ENCODE measurements around the gene STUM.

Gene STUM

GRCh38 chr1:226578946-226579578 is 30.5 kb downstream of the STUM start:
- Histone ChIP-seq H2BK5ac (ENCODE audit: low read depth, low read length, poor library complexity) (no peak overlapping the region), H4K8ac (ENCODE audit: low read depth, low read length) (no peak overlapping the region), H3K27me3 (ENCODE audit: insufficient read depth, low read length) (no peaks in the 10 kb centered on the region), H3K4ac (ENCODE audit: low read depth, low read length) (no peak overlapping the region), H3K4me2 (ENCODE audit: low read length) (no peak overlapping the region), H2BK12ac (ENCODE audit: low read length) (no peak overlapping the region), H3K79me2 (ENCODE audit: control insufficient read depth, insufficient read depth, low read length, poor library complexity) (no peaks in the 10 kb centered on the region), H3K18ac (ENCODE audit: low read length) (no peak overlapping the region), H3K4me3 (ENCODE audit: low read depth, low read length) (no peak overlapping the region), H3K14ac (ENCODE audit: low read length) (no peak overlapping the region), H2AK5ac (ENCODE audit: low read length) (no peak overlapping the region), H3K79me1 (ENCODE audit: low read length) (no peaks in the 10 kb centered on the region), H3K4me1 (ENCODE audit: control insufficient read depth in 1 of 2, insufficient read depth in 2 of 2, low read length in 2 of 2) (peaks cover 2 to 3% of the 10 kb centered on the region in 2 experiments), H4K91ac (ENCODE audit: low read depth, low read length) (no peak overlapping the region), H4K12ac (ENCODE audit: low read depth, low read length) (no peak overlapping the region), H3K9me3 (ENCODE audit: insufficient read depth, low read depth, low read length) (no peaks in the 10 kb centered on the region), H3K27ac (ENCODE audit: low read depth, low read length) (no peak overlapping the region), H3K23ac (ENCODE audit: low read length) (no peak overlapping the region), H2AFZ (ENCODE audit: insufficient read depth, low read length, poor library complexity) (no peak overlapping the region), H3K36me3 (ENCODE audit: control insufficient read depth in 1 of 2, insufficient read depth in 2 of 2, low read length in 2 of 2) (no peaks in the 10 kb centered on the region), H3K9ac (ENCODE audit: low read length) (no peak overlapping the region), H2BK120ac (ENCODE audit: insufficient read depth, low read length, poor library complexity) (no peak overlapping the region)
- no CpG with 5 or more reads among the region's 11 CpGs for WGBS (ENCODE audit: extremely low coverage, insufficient coverage, insufficient read length)
- no peak for DNase-seq

GRCh38 chr1:226579781-226580323 is 31.3 kb downstream of the STUM start:
- no peaks in the 10 kb centered on the region for H3K79me1 ChIP-seq (ENCODE audit: low read length)
- no peaks in the 10 kb centered on the region for H3K9me3 ChIP-seq (ENCODE audit: insufficient read depth, low read depth, low read length)
- no peak overlapping the region for H4K91ac ChIP-seq (ENCODE audit: low read depth, low read length)
- H4K12ac ChIP-seq (ENCODE audit: low read depth, low read length) = no peak overlapping the region
- no peak overlapping the region for H3K23ac ChIP-seq (ENCODE audit: low read length)
- no peak for DNase-seq
- H2BK12ac ChIP-seq (ENCODE audit: low read length) = no peak overlapping the region
- H3K27ac ChIP-seq (ENCODE audit: low read depth, low read length) = no peak overlapping the region
- H3K4me2 ChIP-seq (ENCODE audit: low read length) = no peak overlapping the region
- H3K4me1 ChIP-seq (ENCODE audit: control insufficient read depth in 1 of 2, insufficient read depth in 2 of 2, low read length in 2 of 2) = peaks cover 0 to 3% of the 10 kb centered on the region in 2 experiments
- H3K4ac ChIP-seq (ENCODE audit: low read depth, low read length) = no peak overlapping the region
- H3K4me3 ChIP-seq (ENCODE audit: low read depth, low read length) = no peak overlapping the region
- no peak overlapping the region for H4K8ac ChIP-seq (ENCODE audit: low read depth, low read length)
- no peak overlapping the region for H3K18ac ChIP-seq (ENCODE audit: low read length)
- no peak overlapping the region for H2BK120ac ChIP-seq (ENCODE audit: insufficient read depth, low read length, poor library complexity)
- no peak overlapping the region for H3K9ac ChIP-seq (ENCODE audit: low read length)
- no peak overlapping the region for H2AFZ ChIP-seq (ENCODE audit: insufficient read depth, low read length, poor library complexity)
- H3K36me3 ChIP-seq (ENCODE audit: control insufficient read depth in 1 of 2, insufficient read depth in 2 of 2, low read length in 2 of 2) = no peaks in the 10 kb centered on the region
- no peaks in the 10 kb centered on the region for H3K79me2 ChIP-seq (ENCODE audit: control insufficient read depth, insufficient read depth, low read length, poor library complexity)
- no peaks in the 10 kb centered on the region for H3K27me3 ChIP-seq (ENCODE audit: insufficient read depth, low read length)
- no peak overlapping the region for H3K14ac ChIP-seq (ENCODE audit: low read length)
- H2BK5ac ChIP-seq (ENCODE audit: low read depth, low read length, poor library complexity) = no peak overlapping the region
- no peak overlapping the region for H2AK5ac ChIP-seq (ENCODE audit: low read length)
- WGBS (ENCODE audit: extremely low coverage, insufficient coverage, insufficient read length) = no CpG with 5 or more reads among the region's 6 CpGs

- no peak overlapping the region for H2BK5ac ChIP-seq (ENCODE audit: low read depth, low read length, poor library complexity)
- no peak overlapping the region for H2BK12ac ChIP-seq (ENCODE audit: low read length)
- no peak for DNase-seq
- no peaks in the 10 kb centered on the region for H3K4me1 ChIP-seq (ENCODE audit: control insufficient read depth in 1 of 2, insufficient read depth in 2 of 2, low read length in 2 of 2)
- H2BK120ac ChIP-seq (ENCODE audit: insufficient read depth, low read length, poor library complexity) = no peak overlapping the region
- H3K79me1 ChIP-seq (ENCODE audit: low read length) = no peaks in the 10 kb centered on the region
- no peak overlapping the region for H4K12ac ChIP-seq (ENCODE audit: low read depth, low read length)
- no peak overlapping the region for H3K9ac ChIP-seq (ENCODE audit: low read length)
- H2AFZ ChIP-seq (ENCODE audit: insufficient read depth, low read length, poor library complexity) = no peak overlapping the region
- no peaks in the 10 kb centered on the region for H3K36me3 ChIP-seq (ENCODE audit: control insufficient read depth in 1 of 2, insufficient read depth in 2 of 2, low read length in 2 of 2)
- H3K27ac ChIP-seq (ENCODE audit: low read depth, low read length) = no peak overlapping the region
- H4K8ac ChIP-seq (ENCODE audit: low read depth, low read length) = no peak overlapping the region
- H3K79me2 ChIP-seq (ENCODE audit: control insufficient read depth, insufficient read depth, low read length, poor library complexity) = no peaks in the 10 kb centered on the region
- no peak overlapping the region for H2AK5ac ChIP-seq (ENCODE audit: low read length)
- H3K4ac ChIP-seq (ENCODE audit: low read depth, low read length) = no peak overlapping the region
- H3K14ac ChIP-seq (ENCODE audit: low read length) = no peak overlapping the region
- no peaks in the 10 kb centered on the region for H3K9me3 ChIP-seq (ENCODE audit: insufficient read depth, low read depth, low read length)
- H3K4me3 ChIP-seq (ENCODE audit: low read depth, low read length) = no peak overlapping the region
- no peak overlapping the region for H3K4me2 ChIP-seq (ENCODE audit: low read length)
- no CpG with 5 or more reads among the region's 6 CpGs for WGBS (ENCODE audit: extremely low coverage, insufficient coverage, insufficient read length)
- no peak overlapping the region for H4K91ac ChIP-seq (ENCODE audit: low read depth, low read length)
- H3K27me3 ChIP-seq (ENCODE audit: insufficient read depth, low read length) = no peaks in the 10 kb centered on the region
- no peak overlapping the region for H3K23ac ChIP-seq (ENCODE audit: low read length)
- no peak overlapping the region for H3K18ac ChIP-seq (ENCODE audit: low read length)
Measured at GRCh38 chr1:226580625-226581270, 32.2 kb downstream of the STUM start.

GRCh38 chr1:226581650-226582330 is 33.2 kb downstream of the STUM start:
- peak overlapping the region; percentile 9 for H3K4me3 ChIP-seq (ENCODE audit: low read depth, low read length)
- no peak overlapping the region for H2BK12ac ChIP-seq (ENCODE audit: low read length)
- H2AFZ ChIP-seq (ENCODE audit: insufficient read depth, low read length, poor library complexity) = no peak overlapping the region
- WGBS (ENCODE audit: extremely low coverage, insufficient coverage, insufficient read length) = no CpG with 5 or more reads among the region's 8 CpGs
- H3K14ac ChIP-seq (ENCODE audit: low read length) = no peak overlapping the region
- no peak for DNase-seq
- no peak overlapping the region for H2AK5ac ChIP-seq (ENCODE audit: low read length)
- no peaks in the 10 kb centered on the region for H3K27me3 ChIP-seq (ENCODE audit: insufficient read depth, low read length)
- H3K9ac ChIP-seq (ENCODE audit: low read length) = no peak overlapping the region
- H2BK120ac ChIP-seq (ENCODE audit: insufficient read depth, low read length, poor library complexity) = no peak overlapping the region
- H2BK5ac ChIP-seq (ENCODE audit: low read depth, low read length, poor library complexity) = no peak overlapping the region
- no peak overlapping the region for H3K4me2 ChIP-seq (ENCODE audit: low read length)
- H4K91ac ChIP-seq (ENCODE audit: low read depth, low read length) = no peak overlapping the region
- no peaks in the 10 kb centered on the region for H3K9me3 ChIP-seq (ENCODE audit: insufficient read depth, low read depth, low read length)
- H3K4ac ChIP-seq (ENCODE audit: low read depth, low read length) = no peak overlapping the region
- H3K79me2 ChIP-seq (ENCODE audit: control insufficient read depth, insufficient read depth, low read length, poor library complexity) = no peaks in the 10 kb centered on the region
- H3K23ac ChIP-seq (ENCODE audit: low read length) = no peak overlapping the region
- no peaks in the 10 kb centered on the region for H3K4me1 ChIP-seq (ENCODE audit: control insufficient read depth in 1 of 2, insufficient read depth in 2 of 2, low read length in 2 of 2)
- no peaks in the 10 kb centered on the region for H3K36me3 ChIP-seq (ENCODE audit: control insufficient read depth in 1 of 2, insufficient read depth in 2 of 2, low read length in 2 of 2)
- H4K12ac ChIP-seq (ENCODE audit: low read depth, low read length) = no peak overlapping the region
- H4K8ac ChIP-seq (ENCODE audit: low read depth, low read length) = no peak overlapping the region
- no peak overlapping the region for H3K18ac ChIP-seq (ENCODE audit: low read length)
- no peaks in the 10 kb centered on the region for H3K79me1 ChIP-seq (ENCODE audit: low read length)
- no peak overlapping the region for H3K27ac ChIP-seq (ENCODE audit: low read depth, low read length)
